ENCODE data around the gene IGFBP4.

Gene IGFBP4

GRCh38 chr17:40457369-40457768 lies 14.1 kb downstream of the IGFBP4 start:
- DNase-seq: no peak

GRCh38 chr17:40457964-40458791 lies 14.9 kb downstream of the IGFBP4 start:
- DNase-seq: no peak

GRCh38 chr17:40458851-40459482 lies 15.7 kb downstream of the IGFBP4 start:
- no peak for DNase-seq

GRCh38 chr17:40459636-40460603 lies 16.7 kb downstream of the IGFBP4 start:
- no peak for DNase-seq

- peak in 1 of 2 experiments; percentile 37 for DNase-seq
Measured at GRCh38 chr17:40460604-40460967, 17.3 kb downstream of the IGFBP4 start.

GRCh38 chr17:40460968-40461731 lies 17.9 kb downstream of the IGFBP4 start:
- no peak for DNase-seq

GRCh38 chr17:40461732-40462342 lies 18.6 kb downstream of the IGFBP4 start:
- DNase-seq: no peak

- DNase-seq: no peak
Measured at GRCh38 chr17:40462343-40463121, 19.3 kb downstream of the IGFBP4 start.

GRCh38 chr17:40463122-40463550 lies 19.9 kb downstream of the IGFBP4 start:
- DNase-seq: no peak

GRCh38 chr17:40464392-40464855 lies 21.2 kb downstream of the IGFBP4 start:
- DNase-seq: no peak

GRCh38 chr17:40466298-40466971 lies 23.2 kb downstream of the IGFBP4 start:
- no peak for DNase-seq

GRCh38 chr17:40467281-40467867 lies 24.1 kb downstream of the IGFBP4 start:
- DNase-seq: no peak

- DNase-seq: no peak
Measured at GRCh38 chr17:40468560-40468959, 25.3 kb downstream of the IGFBP4 start.

GRCh38 chr17:40469805-40470675 lies 26.8 kb downstream of the IGFBP4 start:
- no peak for DNase-seq

- no peak for DNase-seq
Measured at GRCh38 chr17:40470932-40471828, 27.9 kb downstream of the IGFBP4 start.

- no peak for DNase-seq
Measured at GRCh38 chr17:40471846-40472732, 28.8 kb downstream of the IGFBP4 start.

Measured in NCI-H2081 (cell line).